ENCODE data around the gene TMEM250. TPM values are rescaled to one million over a fixed set of nuclear protein-coding genes. Genes with fewer than 3 reads are reported as not detected.

The TMEM250 gene
- total and polyA plus RNA-seq, 4 donors, result 6.7 to 19.5 (median 17.2) TPM

GRCh38 chr9:136078498-136079011 lies 40.1 kb downstream of the TMEM250 start:
- H3K27me3 ChIP-seq (ENCODE audit: control insufficient read depth in 4 of 4, insufficient read depth in 4 of 4, low read length in 3 of 4), result no peaks in the 10 kb centered on the region
- no peak for DNase-seq (ENCODE audit: low spot score)
- peaks cover 0 to 17% (median 3%) of the 10 kb centered on the region in 4 donors for H3K4me1 ChIP-seq (ENCODE audit: control insufficient read depth in 4 of 4, insufficient read depth in 4 of 4, low read length in 3 of 4)
- no peaks in the 10 kb centered on the region for H3K9me3 ChIP-seq (ENCODE audit: control insufficient read depth in 4 of 4, low read length in 3 of 4)
- WGBS, result 89% methylated on average over 27 of the region's 27 CpGs
- peaks cover 0 to 9% (median 0%) of the 10 kb centered on the region in 4 donors for H3K36me3 ChIP-seq (ENCODE audit: control insufficient read depth in 4 of 4, insufficient read depth in 3 of 4, low read depth in 1 of 4, low read length in 3 of 4)
- H3K4me3 ChIP-seq (ENCODE audit: low read depth in 1 of 3, low read length in 3 of 3), result no peak overlapping the region
- no peak overlapping the region for H3K9ac ChIP-seq (ENCODE audit: low read depth in 1 of 2, low read length in 2 of 2)
- TF ChIP-seq TAF1 (conservative IDR thresholded peaks at IDR 0.05), result no peak
- TF ChIP-seq FOXA1 (IDR thresholded peaks at IDR 0.05), result no peak
- no peak for TF ChIP-seq EGR1 (IDR thresholded peaks at IDR 0.05; ENCODE audit: low read depth in 2 of 2)
- TF ChIP-seq, protein P1, sequence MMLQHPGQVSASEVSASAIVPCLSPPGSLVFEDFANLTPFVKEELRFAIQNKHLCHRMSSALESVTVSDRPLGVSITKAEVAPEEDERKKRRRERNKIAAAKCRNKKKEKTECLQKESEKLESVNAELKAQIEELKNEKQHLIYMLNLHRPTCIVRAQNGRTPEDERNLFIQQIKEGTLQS (IDR thresholded peaks at IDR 0.05), result no peak
- TF ChIP-seq GABPA (IDR thresholded peaks at IDR 0.05 in 1 of 2, conservative IDR thresholded peaks at IDR 0.05 in 1 of 2), result no peak
- TF ChIP-seq NR2F2 (IDR thresholded peaks at IDR 0.05), result no peak
- TF ChIP-seq HNF4G (IDR thresholded peaks at IDR 0.05), result no peak
- TF ChIP-seq SP1 (IDR thresholded peaks at IDR 0.05), result no peak
- no peak for TF ChIP-seq HNF4A (conservative IDR thresholded peaks at IDR 0.05)
- no peak for TF ChIP-seq YY1 (IDR thresholded peaks at IDR 0.05)
- no peak for TF ChIP-seq JUND (IDR thresholded peaks at IDR 0.05)
- TF ChIP-seq RXRA (IDR thresholded peaks at IDR 0.05), result no peak
- no peak overlapping the region for H3K27ac ChIP-seq (ENCODE audit: low read depth in 1 of 2, low read length in 2 of 2)

DNA sequence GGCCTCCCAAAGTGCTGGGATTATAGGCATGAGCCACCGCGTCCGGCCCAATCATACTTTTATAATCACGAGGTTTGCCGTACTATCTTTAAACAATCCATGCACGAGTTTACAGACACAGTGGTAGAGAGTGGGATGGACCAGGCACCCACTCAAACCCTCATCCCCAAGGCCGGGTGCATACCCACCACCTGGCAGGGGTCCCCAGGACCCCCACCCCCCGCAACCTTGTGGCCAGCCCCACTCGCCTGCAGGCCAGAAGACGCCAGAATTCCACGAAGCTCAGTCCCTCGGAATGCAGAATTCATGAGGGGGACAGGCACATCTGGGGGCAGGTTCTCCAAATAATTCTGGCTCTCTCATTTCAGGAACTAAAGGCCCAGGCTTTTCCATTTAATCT lies 40.7 kb downstream of the TMEM250 start:
- H3K36me3 ChIP-seq (ENCODE audit: control insufficient read depth in 4 of 4, insufficient read depth in 3 of 4, low read depth in 1 of 4, low read length in 3 of 4), result peaks cover 0 to 8% (median 0%) of the 10 kb centered on the region in 4 donors
- no peak for TF ChIP-seq GABPA (IDR thresholded peaks at IDR 0.05 in 1 of 2, conservative IDR thresholded peaks at IDR 0.05 in 1 of 2)
- TF ChIP-seq, protein P2, sequence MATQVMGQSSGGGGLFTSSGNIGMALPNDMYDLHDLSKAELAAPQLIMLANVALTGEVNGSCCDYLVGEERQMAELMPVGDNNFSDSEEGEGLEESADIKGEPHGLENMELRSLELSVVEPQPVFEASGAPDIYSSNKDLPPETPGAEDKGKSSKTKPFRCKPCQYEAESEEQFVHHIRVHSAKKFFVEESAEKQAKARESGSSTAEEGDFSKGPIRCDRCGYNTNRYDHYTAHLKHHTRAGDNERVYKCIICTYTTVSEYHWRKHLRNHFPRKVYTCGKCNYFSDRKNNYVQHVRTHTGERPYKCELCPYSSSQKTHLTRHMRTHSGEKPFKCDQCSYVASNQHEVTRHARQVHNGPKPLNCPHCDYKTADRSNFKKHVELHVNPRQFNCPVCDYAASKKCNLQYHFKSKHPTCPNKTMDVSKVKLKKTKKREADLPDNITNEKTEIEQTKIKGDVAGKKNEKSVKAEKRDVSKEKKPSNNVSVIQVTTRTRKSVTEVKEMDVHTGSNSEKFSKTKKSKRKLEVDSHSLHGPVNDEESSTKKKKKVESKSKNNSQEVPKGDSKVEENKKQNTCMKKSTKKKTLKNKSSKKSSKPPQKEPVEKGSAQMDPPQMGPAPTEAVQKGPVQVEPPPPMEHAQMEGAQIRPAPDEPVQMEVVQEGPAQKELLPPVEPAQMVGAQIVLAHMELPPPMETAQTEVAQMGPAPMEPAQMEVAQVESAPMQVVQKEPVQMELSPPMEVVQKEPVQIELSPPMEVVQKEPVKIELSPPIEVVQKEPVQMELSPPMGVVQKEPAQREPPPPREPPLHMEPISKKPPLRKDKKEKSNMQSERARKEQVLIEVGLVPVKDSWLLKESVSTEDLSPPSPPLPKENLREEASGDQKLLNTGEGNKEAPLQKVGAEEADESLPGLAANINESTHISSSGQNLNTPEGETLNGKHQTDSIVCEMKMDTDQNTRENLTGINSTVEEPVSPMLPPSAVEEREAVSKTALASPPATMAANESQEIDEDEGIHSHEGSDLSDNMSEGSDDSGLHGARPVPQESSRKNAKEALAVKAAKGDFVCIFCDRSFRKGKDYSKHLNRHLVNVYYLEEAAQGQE (IDR thresholded peaks at IDR 0.05), result no peak
- TF ChIP-seq FOXA2 (IDR thresholded peaks at IDR 0.05), result no peak
- no peak for TF ChIP-seq TAF1 (conservative IDR thresholded peaks at IDR 0.05)
- 94% methylated on average over 12 of the region's 12 CpGs for WGBS
- H3K9ac ChIP-seq (ENCODE audit: low read depth in 1 of 2, low read length in 2 of 2), result no peak overlapping the region
- H3K27ac ChIP-seq (ENCODE audit: low read depth in 1 of 2, low read length in 2 of 2), result no peak overlapping the region
- peaks cover 0 to 17% (median 2%) of the 10 kb centered on the region in 4 donors for H3K4me1 ChIP-seq (ENCODE audit: control insufficient read depth in 4 of 4, insufficient read depth in 4 of 4, low read length in 3 of 4)
- no peak for DNase-seq (ENCODE audit: low spot score)
- H3K27me3 ChIP-seq (ENCODE audit: control insufficient read depth in 4 of 4, insufficient read depth in 4 of 4, low read length in 3 of 4), result no peaks in the 10 kb centered on the region
- H3K4me3 ChIP-seq (ENCODE audit: low read depth in 1 of 3, low read length in 3 of 3), result no peak overlapping the region
- H3K9me3 ChIP-seq (ENCODE audit: control insufficient read depth in 4 of 4, low read length in 3 of 4), result no peaks in the 10 kb centered on the region

DNA sequence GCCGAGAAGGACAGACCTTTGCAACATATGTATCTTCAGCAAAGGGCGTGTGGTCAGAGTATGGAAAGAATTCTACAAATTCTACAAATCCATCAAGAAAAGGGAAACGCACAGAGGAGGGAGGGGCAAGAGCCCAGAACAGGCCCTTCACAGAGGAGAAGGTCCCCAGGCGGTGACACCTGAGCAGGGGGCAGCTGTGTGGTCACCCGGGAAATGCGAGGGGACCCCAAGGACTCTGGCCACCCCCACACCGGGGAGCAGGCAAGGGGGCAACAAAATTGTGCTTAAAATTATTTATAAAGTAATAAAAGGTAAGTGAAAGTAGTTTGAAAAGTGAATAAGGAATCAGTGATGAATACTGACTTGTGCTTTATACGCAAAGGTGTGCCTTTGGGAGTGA lies 41.2 kb downstream of the TMEM250 start:
- H3K4me3 ChIP-seq (ENCODE audit: low read depth in 1 of 3, low read length in 3 of 3), result no peak overlapping the region
- peaks cover 0 to 17% (median 2%) of the 10 kb centered on the region in 4 donors for H3K4me1 ChIP-seq (ENCODE audit: control insufficient read depth in 4 of 4, insufficient read depth in 4 of 4, low read length in 3 of 4)
- H3K9me3 ChIP-seq (ENCODE audit: control insufficient read depth in 4 of 4, low read length in 3 of 4), result no peaks in the 10 kb centered on the region
- no peak overlapping the region for H3K27ac ChIP-seq (ENCODE audit: low read depth in 1 of 2, low read length in 2 of 2)
- 84% methylated on average over 8 of the region's 8 CpGs for WGBS
- H3K9ac ChIP-seq (ENCODE audit: low read depth in 1 of 2, low read length in 2 of 2), result no peak overlapping the region
- H3K36me3 ChIP-seq (ENCODE audit: control insufficient read depth in 4 of 4, insufficient read depth in 3 of 4, low read depth in 1 of 4, low read length in 3 of 4), result peaks cover 0 to 8% (median 0%) of the 10 kb centered on the region in 4 donors
- TF ChIP-seq JUND (IDR thresholded peaks at IDR 0.05) (no peak), SP1 (IDR thresholded peaks at IDR 0.05) (no peak), GABPA (IDR thresholded peaks at IDR 0.05 in 1 of 2, conservative IDR thresholded peaks at IDR 0.05 in 1 of 2) (no peak), MAX (IDR thresholded peaks at IDR 0.05) (no peak), FOXA1 (IDR thresholded peaks at IDR 0.05) (no peak)
- TF ChIP-seq, protein P3, sequence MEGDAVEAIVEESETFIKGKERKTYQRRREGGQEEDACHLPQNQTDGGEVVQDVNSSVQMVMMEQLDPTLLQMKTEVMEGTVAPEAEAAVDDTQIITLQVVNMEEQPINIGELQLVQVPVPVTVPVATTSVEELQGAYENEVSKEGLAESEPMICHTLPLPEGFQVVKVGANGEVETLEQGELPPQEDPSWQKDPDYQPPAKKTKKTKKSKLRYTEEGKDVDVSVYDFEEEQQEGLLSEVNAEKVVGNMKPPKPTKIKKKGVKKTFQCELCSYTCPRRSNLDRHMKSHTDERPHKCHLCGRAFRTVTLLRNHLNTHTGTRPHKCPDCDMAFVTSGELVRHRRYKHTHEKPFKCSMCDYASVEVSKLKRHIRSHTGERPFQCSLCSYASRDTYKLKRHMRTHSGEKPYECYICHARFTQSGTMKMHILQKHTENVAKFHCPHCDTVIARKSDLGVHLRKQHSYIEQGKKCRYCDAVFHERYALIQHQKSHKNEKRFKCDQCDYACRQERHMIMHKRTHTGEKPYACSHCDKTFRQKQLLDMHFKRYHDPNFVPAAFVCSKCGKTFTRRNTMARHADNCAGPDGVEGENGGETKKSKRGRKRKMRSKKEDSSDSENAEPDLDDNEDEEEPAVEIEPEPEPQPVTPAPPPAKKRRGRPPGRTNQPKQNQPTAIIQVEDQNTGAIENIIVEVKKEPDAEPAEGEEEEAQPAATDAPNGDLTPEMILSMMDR (IDR thresholded peaks at IDR 0.05; ENCODE audit: low read depth, low read length, missing input control), result no peak
- TF ChIP-seq, protein P1 (IDR thresholded peaks at IDR 0.05), result no peak
- TF ChIP-seq, protein P2 (IDR thresholded peaks at IDR 0.05), result no peak
- DNase-seq (ENCODE audit: low spot score), result no peak
- no peaks in the 10 kb centered on the region for H3K27me3 ChIP-seq (ENCODE audit: control insufficient read depth in 4 of 4, insufficient read depth in 4 of 4, low read length in 3 of 4)

All from liver (tissue), 9 donors.